ENCODE results near the gene LRRC41.

- TF ChIP-seq CTCF (conservative IDR thresholded peaks at IDR 0.05; ENCODE audit: low read length), result no peak
- no peak for TF ChIP-seq EZH2phosphoT487 (IDR thresholded peaks at IDR 0.05; ENCODE audit: borderline replicate concordance, low read depth, low read length)
These were observed 25.6 kb downstream of the LRRC41 start for GRCh38 chr1:46277658-46278373.

Data from OCI-LY7 (cell line).